GM19395 (cell line): Measurements from ENCODE around the gene WDR45.

Experiments used
- ATAC-seq: cut with Tn5 transposase; IDR thresholded peaks from one replicate; pipeline ENCODE4 v1.9.1; 2021; ENCODE audit warnings: mild to moderate bottlenecking, moderate library complexity; ENCODE audit not compliant: unreplicated experiment

Gene WDR45

DNA sequence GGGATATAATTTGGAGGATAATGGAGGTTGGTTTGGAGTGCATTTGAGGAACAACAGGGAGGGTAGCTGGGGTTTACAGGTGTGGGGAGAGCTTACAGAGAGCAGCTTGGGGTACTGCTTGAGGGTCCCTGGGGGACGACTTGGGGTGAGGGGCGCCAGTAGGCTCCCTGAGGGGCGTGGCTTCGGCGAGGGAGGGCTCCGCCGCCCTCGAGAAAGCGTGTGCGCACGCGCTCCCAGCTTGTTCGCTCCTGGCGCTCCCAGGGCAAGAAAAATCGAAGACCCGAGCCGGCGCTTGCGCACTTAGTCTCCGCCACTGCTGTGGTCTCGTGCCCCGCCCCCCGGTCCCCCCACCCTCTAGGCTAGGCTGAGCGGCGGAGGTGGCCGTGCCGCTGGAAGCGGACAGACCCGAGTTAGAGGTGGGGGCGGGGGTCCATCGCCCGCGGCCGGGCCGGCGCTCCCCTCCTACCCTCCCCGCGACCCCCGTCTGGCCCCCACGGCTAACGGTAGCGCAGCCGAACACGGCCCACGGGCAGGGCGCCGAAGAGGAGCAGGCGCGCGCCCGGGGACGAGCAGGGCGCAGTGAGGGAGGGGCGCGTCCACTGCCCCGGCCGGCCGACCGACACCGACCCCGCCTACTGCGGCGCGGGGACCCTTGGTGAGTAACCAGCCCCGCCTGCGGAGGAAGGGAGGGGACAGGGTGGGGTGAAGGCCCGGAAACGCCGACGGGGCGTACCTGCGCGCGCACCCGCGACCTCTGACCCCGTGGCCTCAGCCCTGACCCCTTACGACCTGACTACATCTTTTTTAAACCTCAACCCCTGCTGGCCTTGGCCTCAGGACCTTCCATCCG lies 26.2 kb downstream of the WDR45 start:
- ATAC-seq = no peak

DNA sequence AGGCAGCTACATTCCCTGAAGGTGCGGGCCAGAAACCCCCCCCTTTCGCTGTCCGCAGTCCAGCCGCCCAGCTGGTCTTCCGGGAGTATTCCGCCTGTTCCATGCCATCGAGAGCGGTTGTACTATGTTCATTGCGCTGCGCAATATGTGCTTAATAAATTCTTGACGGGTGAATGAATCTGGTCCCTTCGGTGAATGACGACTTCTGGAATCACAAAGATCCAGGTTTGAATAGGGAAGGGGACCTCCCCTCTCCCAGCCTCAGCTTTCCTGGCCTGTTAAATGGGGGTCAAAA lies 35.8 kb downstream of the WDR45 start:
- no peak for ATAC-seq

DNA sequence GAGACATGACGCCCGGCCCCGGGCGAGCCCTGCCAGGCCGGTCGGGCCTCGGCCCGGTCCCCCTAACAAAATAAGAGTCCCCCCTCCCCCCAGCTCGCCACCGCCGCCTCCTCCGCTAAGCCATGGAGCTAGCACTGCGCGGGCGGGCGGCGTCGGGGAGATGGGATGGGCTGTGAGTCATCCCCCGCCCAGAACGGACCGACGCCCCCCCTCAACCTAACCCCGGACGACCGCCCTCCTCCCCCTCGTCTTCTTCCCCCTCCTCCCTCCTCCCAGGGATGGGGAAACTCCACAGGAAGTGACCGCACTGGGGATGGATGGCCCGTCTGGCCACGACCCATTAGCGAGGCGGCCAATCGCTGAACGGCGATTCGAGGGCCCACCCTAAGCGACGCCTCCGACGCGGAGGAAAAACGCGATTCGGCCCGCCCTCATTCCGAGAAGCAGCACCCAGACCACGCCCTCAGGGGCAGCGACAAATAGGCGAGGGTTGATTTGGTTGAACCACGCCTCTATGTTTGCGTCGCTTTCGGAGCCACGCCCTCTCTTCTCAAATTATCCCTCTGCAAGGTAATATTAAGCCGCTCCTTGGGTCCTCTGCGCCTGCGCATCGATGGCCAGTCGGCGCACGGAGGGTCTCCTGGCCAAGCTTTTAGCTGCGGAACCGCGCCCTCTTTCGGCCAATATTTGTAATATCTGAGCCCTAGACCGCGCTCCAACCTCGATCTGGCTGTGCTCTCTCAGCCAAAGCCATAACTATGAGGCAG lies 36.3 kb downstream of the WDR45 start, which contains the start of gene TFE3:
Gene TFE3, minus strand, starts transcription at position 138 of the 767 bp plus-strand sequence. Its CDS starts 131 bp downstream, at position 7.
- ATAC-seq = peak; percentile 87

DNA sequence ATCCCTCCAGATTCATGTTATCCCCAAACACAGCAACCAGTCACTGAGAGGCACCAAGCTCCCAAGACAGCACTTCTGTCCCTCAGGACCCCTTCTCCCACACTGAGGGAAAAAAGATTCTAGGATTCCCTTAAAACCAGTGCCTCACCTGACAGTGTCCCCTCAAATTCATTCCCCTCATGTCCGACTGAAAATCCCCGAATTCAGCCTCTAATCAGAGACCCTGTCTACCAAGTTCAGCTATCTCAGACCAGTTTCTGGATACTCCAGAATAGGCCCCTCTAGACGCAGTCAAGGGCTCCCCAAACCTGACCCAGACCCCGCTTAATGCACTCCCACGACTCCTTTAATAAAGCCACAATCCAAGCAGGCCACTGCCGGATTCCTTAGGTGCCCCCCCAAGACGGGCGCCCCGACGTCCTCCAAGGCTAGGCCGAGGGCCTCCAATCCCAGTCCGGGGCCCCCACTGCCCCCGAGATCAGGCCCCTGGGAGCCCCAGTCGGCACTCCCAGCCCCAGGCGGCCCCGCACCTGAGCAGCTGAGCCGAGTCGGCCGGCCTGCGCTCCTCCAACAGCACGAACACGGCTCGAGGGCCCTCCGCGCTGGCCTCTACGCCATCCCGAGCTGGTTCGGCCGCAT lies 37.0 kb downstream of the WDR45 start:
- ATAC-seq = no peak

DNA sequence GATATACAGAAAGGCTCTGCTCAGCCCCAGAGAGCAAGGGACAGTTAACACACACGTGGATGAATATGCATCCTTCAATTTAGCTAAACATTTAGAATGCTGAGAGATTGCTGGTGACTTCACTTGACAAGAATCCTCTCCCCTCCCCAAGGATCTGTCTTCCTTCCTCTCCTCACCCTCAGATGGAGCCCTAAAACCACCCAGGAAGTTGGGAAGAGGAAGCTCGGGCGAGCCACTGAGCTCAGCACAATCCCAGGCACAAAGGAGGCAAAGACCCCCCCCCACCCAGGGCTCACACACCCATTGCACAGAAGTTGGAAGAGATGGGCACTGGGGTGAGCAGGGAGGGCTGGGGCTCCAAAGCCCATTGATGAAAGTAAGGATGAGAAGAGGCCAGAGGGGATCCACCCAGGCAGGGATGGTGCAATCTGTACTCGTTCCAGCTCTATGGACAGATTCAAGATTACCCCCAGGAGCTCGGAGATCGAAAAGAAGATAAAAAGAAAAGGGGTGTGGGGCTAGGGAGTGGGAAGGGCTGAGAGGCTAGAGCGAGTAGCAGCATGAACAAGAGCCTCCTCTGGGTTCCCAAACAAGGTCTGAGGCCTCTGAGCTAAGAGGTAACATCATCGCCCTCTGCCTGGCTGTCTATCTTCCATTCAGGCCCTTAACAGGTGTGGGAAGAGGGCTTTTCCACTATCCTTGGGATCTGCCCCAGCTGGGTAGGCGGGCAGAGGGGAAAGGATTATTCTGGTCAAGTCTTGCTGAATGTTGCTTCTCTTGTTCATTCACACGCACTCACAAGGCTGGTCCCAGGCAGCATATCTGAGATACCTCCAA lies 37.7 kb downstream of the WDR45 start:
- ATAC-seq = no peak

DNA sequence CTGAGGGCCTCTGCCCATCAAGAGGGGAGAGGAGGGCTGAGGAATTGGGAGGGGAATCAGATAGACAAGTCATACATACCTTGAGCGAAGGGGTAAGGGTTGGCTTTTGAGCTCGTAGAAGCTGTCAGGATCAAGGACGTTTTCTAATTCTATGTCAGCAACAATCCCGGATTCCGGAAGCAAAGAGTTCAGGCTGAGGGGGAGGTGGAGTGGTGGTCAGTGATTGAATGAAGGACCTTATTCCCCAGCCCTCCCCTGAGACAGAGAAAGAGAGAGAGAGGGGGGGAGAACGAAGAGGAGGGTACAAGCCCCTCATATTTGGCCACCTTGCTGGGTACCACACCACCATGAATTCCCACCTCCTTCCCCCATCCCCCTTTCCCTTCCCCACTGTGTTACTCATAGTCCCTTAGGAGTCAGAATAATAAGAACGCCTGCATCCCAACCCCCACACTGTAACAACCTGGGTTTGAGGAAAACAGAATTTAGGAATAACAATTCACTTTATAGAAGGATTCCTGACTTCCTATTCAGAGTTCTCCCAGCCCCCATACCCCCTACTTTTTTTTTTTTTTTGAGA lies 39.2 kb downstream of the WDR45 start:
- ATAC-seq = no peak

DNA sequence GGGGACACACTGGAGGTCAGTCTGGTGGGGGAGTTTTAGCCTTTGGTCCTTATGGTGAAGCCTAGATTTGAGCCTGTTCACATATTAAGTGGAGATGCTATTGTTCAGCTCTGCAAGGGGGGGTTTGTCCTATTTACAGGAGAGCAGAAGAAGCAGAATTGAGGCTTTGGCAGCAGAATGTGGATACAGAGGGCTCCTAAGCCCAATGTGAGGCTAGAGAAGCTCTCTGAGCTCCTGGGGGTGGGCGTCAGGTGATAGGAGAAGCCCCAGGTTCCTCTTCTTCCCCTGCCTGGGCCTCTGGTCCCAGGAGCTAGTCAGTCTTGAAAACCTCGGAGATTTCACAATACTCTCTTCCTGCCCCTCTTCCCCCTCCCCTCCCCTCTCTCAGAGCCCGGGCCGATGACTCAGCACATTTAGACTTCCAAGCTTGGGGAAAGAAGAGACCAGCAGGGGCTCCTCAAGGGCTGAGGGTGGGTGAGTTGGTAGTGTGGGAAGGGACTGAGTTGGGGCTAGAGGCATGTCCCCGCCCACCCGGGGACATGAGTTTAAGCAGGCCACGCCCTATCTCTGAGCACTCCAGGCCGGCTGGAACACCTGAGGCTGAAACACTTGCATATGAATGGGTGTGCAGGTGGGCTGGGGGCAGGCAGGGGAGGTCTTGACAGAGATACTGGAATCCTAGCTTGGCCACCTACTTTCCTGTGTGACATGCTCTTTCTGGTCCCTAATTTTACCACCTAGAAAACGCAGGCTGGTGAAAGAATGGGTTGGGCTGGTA lies 39.9 kb downstream of the WDR45 start:
- ATAC-seq = no peak

DNA sequence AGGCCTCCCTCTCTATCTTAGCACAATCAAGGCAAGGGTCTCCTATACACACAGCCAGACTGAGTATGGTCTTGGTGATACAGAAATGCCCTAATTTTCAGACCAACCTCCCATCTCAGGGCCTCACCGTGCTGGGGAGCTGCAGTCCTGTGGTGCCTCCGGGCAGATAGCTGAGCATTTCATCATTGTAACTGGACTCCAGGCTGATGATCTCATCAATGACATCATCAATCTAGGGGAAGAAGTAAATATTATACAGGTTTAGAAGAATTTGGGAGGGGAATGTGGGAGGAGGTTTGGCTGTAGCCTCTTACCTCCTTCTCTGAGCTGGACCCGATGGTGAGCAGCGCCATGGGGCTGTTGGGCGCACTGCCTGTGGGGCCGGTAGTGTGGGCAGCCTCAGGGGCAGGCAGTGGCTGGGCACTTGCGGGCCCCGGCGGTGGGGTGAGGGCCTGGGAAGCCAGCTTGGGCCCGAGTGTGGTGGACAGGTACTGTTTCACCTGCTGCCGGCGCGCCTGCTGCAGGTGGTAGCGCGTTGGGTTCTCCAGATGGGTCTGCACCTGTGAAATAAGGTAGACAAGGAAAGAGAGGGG lies 41.7 kb downstream of the WDR45 start:
- no peak for ATAC-seq

DNA sequence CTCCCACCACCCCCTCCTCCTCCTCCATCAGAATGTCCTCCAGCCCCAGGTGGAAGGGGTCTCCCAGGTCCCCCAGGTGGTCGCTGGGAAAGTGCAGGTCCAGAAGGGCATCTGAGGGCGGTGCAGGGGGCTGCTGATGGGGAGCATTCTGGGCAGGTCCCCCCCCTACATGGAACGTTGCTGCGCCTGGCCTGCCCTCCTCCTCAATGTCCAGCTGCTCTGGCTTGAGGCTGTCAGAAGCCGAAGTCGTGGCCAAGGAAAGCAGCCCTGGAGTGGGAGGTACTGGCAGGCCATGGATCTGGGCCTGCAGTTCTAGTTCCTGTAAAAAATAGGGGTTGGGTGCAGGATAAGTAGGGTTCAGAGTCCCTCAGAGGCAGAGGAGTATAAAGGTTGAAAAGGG lies 49.4 kb downstream of the WDR45 start:
- ATAC-seq = no peak

DNA sequence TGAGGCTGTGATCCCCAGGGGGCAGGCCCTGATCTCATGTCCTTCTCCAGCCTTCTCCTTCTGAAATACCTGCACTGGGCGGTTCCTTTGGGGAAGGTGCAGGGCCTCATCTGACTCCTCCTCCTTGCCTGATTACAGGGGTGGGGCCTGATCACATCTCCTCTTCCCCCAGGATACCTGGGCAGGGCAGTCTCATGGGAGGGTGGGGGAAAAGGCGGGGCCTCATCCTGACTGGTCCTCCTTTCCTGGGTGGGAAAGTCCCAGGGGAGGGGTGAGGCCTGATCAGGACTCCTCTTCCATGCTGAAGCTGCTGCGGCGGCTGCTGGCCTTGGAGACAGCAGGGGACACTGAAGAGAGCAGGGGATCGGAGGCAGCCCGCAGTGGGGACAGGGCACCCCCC lies 49.8 kb downstream of the WDR45 start:
- no peak for ATAC-seq
